HUDEP-2 (cell line): Measurements from ENCODE around the gene ITGA11.
"Not testable (repeated sequence)": the region's sequence is repeated elsewhere in the genome, so short reads cannot be mapped to it uniquely, and the experiment has no call there.

Experiments used
- DNase-seq, 76 experiments: peaks; one replicate each; lab custom pipeline; 2025; ENCODE audit not compliant: unreplicated experiment in 76 of 76; lab: John Stamatoyannopoulos, UW

Gene ITGA11

GRCh38 chr15:68399096-68400065, 32.6 kb downstream of the ITGA11 start:
- no peak for DNase-seq

GRCh38 chr15:68397999-68398398, 34.0 kb downstream of the ITGA11 start:
- not testable (repeated sequence) for DNase-seq

- DNase-seq = no peak
Measured at GRCh38 chr15:68396068-68396467, 35.9 kb downstream of the ITGA11 start.

- DNase-seq = no peak
Measured at GRCh38 chr15:68391121-68391520, 40.8 kb downstream of the ITGA11 start.

GRCh38 chr15:68389936-68390817, 41.8 kb downstream of the ITGA11 start:
- no peak for DNase-seq

- DNase-seq = no peak
Measured at GRCh38 chr15:68389041-68389930, 42.7 kb downstream of the ITGA11 start.

- no peak for DNase-seq
Measured at GRCh38 chr15:68387381-68388143, 44.4 kb downstream of the ITGA11 start.

GRCh38 chr15:68386587-68387288, 45.2 kb downstream of the ITGA11 start:
- no peak for DNase-seq

- no peak for DNase-seq
Measured at GRCh38 chr15:68385671-68386586, 46.0 kb downstream of the ITGA11 start.

GRCh38 chr15:68385240-68385561, 46.8 kb downstream of the ITGA11 start:
- DNase-seq = no peak

GRCh38 chr15:68384451-68385239, 47.3 kb downstream of the ITGA11 start:
- no peak for DNase-seq

- peak in 28 of 76 experiments; percentile 3 to 55 (median 29) for DNase-seq
Measured at GRCh38 chr15:68383161-68384074, 48.5 kb downstream of the ITGA11 start.

GRCh38 chr15:68382286-68383007, 49.5 kb downstream of the ITGA11 start:
- no peak for DNase-seq

- no peak for DNase-seq
Measured at GRCh38 chr15:68380456-68380855, 51.5 kb downstream of the ITGA11 start.

GRCh38 chr15:68379759-68380290, 52.1 kb downstream of the ITGA11 start:
- no peak for DNase-seq
